ENCODE data around the gene AIFM3.

The AIFM3 gene

GRCh38 chr22:21010426-21011113, 43.5 kb downstream of the AIFM3 start:
- ATAC-seq = no peak
- TF ChIP-seq PPARA (CRISPR knock-in tag; IDR thresholded peaks at IDR 0.05; ENCODE audit: borderline replicate concordance) (no peak), POU6F1 (CRISPR knock-in tag; IDR thresholded peaks at IDR 0.05; ENCODE audit: borderline replicate concordance, low read depth) (no peak), BACH2 (CRISPR knock-in tag; IDR thresholded peaks at IDR 0.05; ENCODE audit: borderline replicate concordance) (no peak), ZNF70 (CRISPR knock-in tag; IDR thresholded peaks at IDR 0.05) (no peak), CSRNP3 (CRISPR knock-in tag; IDR thresholded peaks at IDR 0.05) (no peak), PATZ1 (CRISPR knock-in tag; IDR thresholded peaks at IDR 0.05; ENCODE audit: borderline replicate concordance) (no peak), RARB (CRISPR knock-in tag; IDR thresholded peaks at IDR 0.05) (no peak), ZNF565 (CRISPR knock-in tag; conservative IDR thresholded peaks at IDR 0.05; ENCODE audit: low read depth) (no peak), OSR1 (CRISPR knock-in tag; IDR thresholded peaks at IDR 0.05) (no peak), ZC3H10 (CRISPR knock-in tag; IDR thresholded peaks at IDR 0.05) (no peak), ZNF8 (CRISPR knock-in tag; IDR thresholded peaks at IDR 0.05) (no peak), SNAI2 (CRISPR knock-in tag; IDR thresholded peaks at IDR 0.05) (no peak), ZFP30 (CRISPR knock-in tag; IDR thresholded peaks at IDR 0.05) (no peak), TCF4 (CRISPR knock-in tag; IDR thresholded peaks at IDR 0.05; ENCODE audit: borderline replicate concordance) (no peak), TOX (CRISPR knock-in tag; IDR thresholded peaks at IDR 0.05; ENCODE audit: borderline replicate concordance) (no peak), CSDC2 (CRISPR knock-in tag; IDR thresholded peaks at IDR 0.05) (no peak), ISL1 (CRISPR knock-in tag; IDR thresholded peaks at IDR 0.05) (no peak), ARNTL (CRISPR knock-in tag; IDR thresholded peaks at IDR 0.05; ENCODE audit: borderline replicate concordance, low read depth) (no peak), TSHZ2 (CRISPR knock-in tag; IDR thresholded peaks at IDR 0.05) (no peak)

GRCh38 chr22:21012446-21013407, 45.7 kb downstream of the AIFM3 start:
- no peak for ATAC-seq
- TF ChIP-seq SNAI2 (CRISPR knock-in tag; IDR thresholded peaks at IDR 0.05) (no peak), PATZ1 (CRISPR knock-in tag; IDR thresholded peaks at IDR 0.05; ENCODE audit: borderline replicate concordance) (no peak), ZNF565 (CRISPR knock-in tag; conservative IDR thresholded peaks at IDR 0.05; ENCODE audit: low read depth) (no peak), ZFP30 (CRISPR knock-in tag; IDR thresholded peaks at IDR 0.05) (no peak)

All from SK-N-SH treated with all-trans-retinoic acid at 6 μM for 48 hours (cell line).